A549 treated with AZD9567 at 1 μM for 4 hours (cell line): ENCODE data around the gene GRP. TPM values are rescaled to one million over a fixed set of nuclear protein-coding genes. Genes with fewer than 3 reads are reported as not detected.

Experiments used
- total RNA-seq: library from RNA; stranded (reverse); fragments of 200-300 nt; extraction: Qiagen RNA extraction; gene quantifications from 5 replicates; pipeline ENCODE4 v1.2.3, GENCODE V29; 2022; ENCODE audit not compliant: insufficient read depth

Gene GRP
- not detected in 5 replicates for total RNA-seq

DNA sequence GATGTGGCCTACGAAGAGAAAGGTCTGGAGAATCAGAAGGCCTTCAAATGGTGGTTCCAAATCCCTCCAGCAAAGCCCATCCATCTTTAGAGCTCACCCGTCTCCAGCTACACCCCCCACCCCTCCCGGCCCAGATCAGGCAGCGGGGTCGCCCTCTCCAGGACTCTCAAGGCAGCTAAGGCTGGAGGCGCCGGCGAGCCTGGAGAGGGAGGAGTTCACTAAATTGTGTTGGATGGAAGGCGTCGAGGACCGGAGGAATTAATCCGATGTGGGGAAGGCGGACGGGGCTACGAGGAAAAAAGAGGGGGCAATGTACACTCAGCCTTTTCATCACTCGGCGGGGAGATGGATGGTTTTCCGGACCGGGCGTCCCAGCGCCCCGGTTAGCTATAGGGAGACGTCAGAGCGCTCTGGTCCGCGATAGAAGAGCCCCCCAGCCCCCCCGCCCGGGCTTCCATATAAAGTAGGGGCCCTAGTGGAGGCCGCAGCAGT is at the start of gene GRP:
Gene GRP, plus strand, starts transcription at position 487 of the 492 bp plus-strand sequence. CDS start 108 bp downstream, outside the sequence.

DNA sequence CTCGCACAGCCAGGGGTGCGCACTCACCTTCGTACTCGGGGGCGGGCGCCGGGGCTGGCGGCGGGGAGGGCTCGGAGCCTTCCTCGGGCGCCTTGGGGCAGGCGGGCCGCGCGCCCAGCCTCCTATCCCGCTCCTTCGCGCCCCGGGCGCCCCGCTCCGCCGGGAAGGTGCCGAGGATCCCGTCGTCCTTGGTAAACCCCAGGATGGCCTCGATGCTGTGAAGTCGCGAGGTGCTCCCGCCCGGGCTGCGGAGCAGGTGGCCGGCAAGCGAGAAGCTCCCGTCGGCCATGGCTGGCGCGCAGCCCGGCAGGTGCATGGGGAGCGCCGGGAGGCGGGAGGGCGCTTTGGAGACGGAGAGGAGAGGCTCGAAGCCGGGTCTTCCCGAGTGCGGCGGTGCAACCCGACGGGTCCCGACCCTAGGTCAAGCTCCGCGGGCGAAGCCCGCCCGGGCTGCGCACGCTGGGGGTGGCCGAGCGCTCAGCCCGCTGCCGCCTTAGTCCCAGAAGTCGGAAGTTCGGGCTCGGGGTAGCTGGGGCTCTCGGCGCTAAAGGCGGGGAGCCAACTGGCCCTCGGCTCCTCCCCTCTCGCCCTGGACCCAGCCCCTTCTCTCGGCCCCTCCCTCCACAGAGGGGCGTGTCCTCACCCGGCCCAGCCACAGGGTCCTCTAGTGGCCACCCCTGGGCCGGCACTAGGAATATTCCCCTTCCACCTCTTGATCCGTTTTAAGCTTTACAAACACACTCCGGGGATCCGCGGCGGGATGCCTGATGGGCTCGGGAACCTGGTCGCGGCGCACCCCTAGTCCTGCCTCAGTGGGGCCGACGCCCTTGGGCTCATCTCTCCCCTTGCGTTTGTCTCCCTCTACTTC is 53.2 kb downstream of the GRP start, which contains the start of gene RAX:
Gene RAX, minus strand, starts transcription at position 564 of the 868 bp plus-strand sequence. Its CDS starts 248 bp downstream, at position 316.

Other genes with a start within 250 kb of the GRP start
- gene SEC11C, start 80.3 kb upstream of the GRP start, total RNA-seq: 38.6 to 65.7 TPM (median 62.7 TPM) in 5 replicates
- not detected in 5 replicates for gene RAX, start 53.3 kb downstream of the GRP start, total RNA-seq
- gene CPLX4, start 98.5 kb downstream of the GRP start, total RNA-seq: not detected in 5 replicates
- 24.5 to 42.5 TPM (median 32.3 TPM) in 5 replicates for gene LMAN1, start 139.1 kb downstream of the GRP start, total RNA-seq